ENCODE results near the gene TUT1.

- TF ChIP-seq GATA2 (IDR thresholded peaks at IDR 0.05; ENCODE audit: low read depth, low read length): no peak
- no peak for TF ChIP-seq GATA3 (IDR thresholded peaks at IDR 0.05; ENCODE audit: low read depth, low read length)
Observed at GRCh38 chr11:62543680-62544444, 47.5 kb downstream of the TUT1 start.

All from SH-SY5Y (cell line).